Measurements from ENCODE around the gene ADA. TPM values are rescaled to one million over a fixed set of nuclear protein-coding genes. Genes with fewer than 3 reads are reported as not detected.

The ADA gene
- total and polyA plus RNA-seq, 2 of the 4 experiments (the other 2 are of a cell fraction), result 8.1 to 11.0 TPM

GRCh38 chr20:44570367-44570766, 81.1 kb downstream of the ADA start:
- no peak for DNase-seq
- Histone ChIP-seq H3K23ac (ENCODE audit: low read depth, low read length) (0 out of 2 replicates have a peak overlapping the region, but pooled peaks have one; percentile 38), H3K79me1 (ENCODE audit: low read depth in 1 of 2, low read length in 2 of 2) (peaks cover 4 to 33% of the 10 kb centered on the region in 2 experiments), H3K4me3 (ENCODE audit: insufficient read depth, low read depth, low read length) (no peak overlapping the region), H2BK20ac (ENCODE audit: low read depth, low read length) (peak overlapping the region; percentile 14; the same call in 1 of the 2 replicates), H4K8ac (ENCODE audit: low read depth in 2 of 2, low read length in 2 of 2) (no peak overlapping the region), H4K20me1 (ENCODE audit: insufficient read depth, low read length) (0 out of 2 replicates have a peak, but pooled peaks cover 5% of the 10 kb centered on the region), H2BK120ac (ENCODE audit: low read depth, low read length) (peak overlapping the region; percentile 71; the same call in 1 of the 2 replicates), H3K36me3 (ENCODE audit: control insufficient read depth, insufficient read depth, low read length) (no peaks in the 10 kb centered on the region), H3K56ac (ENCODE audit: extremely low read depth, insufficient read depth, low read length) (no peak overlapping the region), H4K91ac (ENCODE audit: insufficient read depth, low read depth, low read length) (peak overlapping the region; percentile 25; the same call in 1 of the 2 replicates), H3K9me1 (ENCODE audit: insufficient read depth, low read length) (peaks cover 11% of the 10 kb centered on the region; the same call in 1 of the 2 replicates), H3K9me3 (ENCODE audit: control insufficient read depth, insufficient read depth, low read length) (no peaks in the 10 kb centered on the region), H2BK5ac (ENCODE audit: low read depth, low read length, poor library complexity, severe bottlenecking) (peak overlapping the region; percentile 37), H3K27ac (ENCODE audit: insufficient read depth, low read length) (no peak overlapping the region), H2BK15ac (ENCODE audit: low read depth, low read length) (peak overlapping the region; percentile 40; the same call in 1 of the 3 replicates), H3K4ac (ENCODE audit: low read depth, low read length) (peak overlapping the region; percentile 60), H2AK5ac (ENCODE audit: low read depth, low read length) (peak overlapping the region; percentile 18; the same call in 1 of the 2 replicates), H3K4me2 (ENCODE audit: low read depth, low read length) (no peak overlapping the region), H2AFZ (replicated peaks; ENCODE audit: low read length, poor library complexity) (no peak overlapping the region), H2AK9ac (replicated peaks; ENCODE audit: low read depth, low read length, poor library complexity) (no peak overlapping the region), H3K18ac (ENCODE audit: low read depth, low read length) (no peak overlapping the region; the same call in 1 of the 2 replicates), H3K27me3 (ENCODE audit: control insufficient read depth, insufficient read depth, low read length) (no peaks in the 10 kb centered on the region), H3K4me1 (ENCODE audit: control insufficient read depth, insufficient read depth, low read length) (peaks cover 10% of the 10 kb centered on the region), H4K5ac (ENCODE audit: low read depth, low read length) (no peak overlapping the region; the same call in 1 of the 2 replicates), H3K14ac (replicated peaks; ENCODE audit: low read depth, low read length) (peak overlapping the region; percentile 44; the same call in 1 of the 2 replicates), H3K9ac (ENCODE audit: low read depth, low read length) (no peak overlapping the region)
- BruUV-seq (replicated peaks), result no TSS peak
- dilution Hi-C loops (cut with HindIII; ENCODE audit: low sequenced_read_pairs, unreplicated experiment), result no loop called here
- in situ Hi-C loops (cut with MboI; ENCODE audit: low sequenced_read_pairs), result no loop called here
- no peak for ATAC-seq (ENCODE audit: low read depth)
- TF ChIP-seq POLR2A (IDR thresholded peaks at IDR 0.05; ENCODE audit: low read depth, low read length), result no peak
- TF ChIP-seq RCOR1 (IDR thresholded peaks at IDR 0.05; ENCODE audit: insufficient replicate concordance, low read length), result no peak
- no peak for TF ChIP-seq USF2 (IDR thresholded peaks at IDR 0.05; ENCODE audit: low read depth, low read length)
- TF ChIP-seq MAFK (IDR thresholded peaks at IDR 0.05; ENCODE audit: low read depth, low read length), result no peak
- no CpG with 5 or more reads among the region's 1 CpG for WGBS, 2 experiments (ENCODE audit: extremely low coverage in 2 of 2, insufficient read length in 1 of 2)
- ChIA-PET CTCF (no interaction called here), POLR2A (ENCODE audit: unreplicated experiment) (no interaction called here)
- intact Hi-C loops (cut with micrococcal nuclease), result loop anchor here (5.0 kb wide), 1 partner anchor 38 kb away; no protein-coding TSS in a partner anchor

Other genes starting within 250 kb of the ADA start
- 8.2 and 11.9 TPM in 2 replicates for gene TTPAL, start 175.8 kb downstream of the ADA start, total RNA-seq (2012; rRNA removed)
- 18.1 and 18.8 TPM in 2 replicates for gene TTPAL, start 175.8 kb downstream of the ADA start, polyA plus RNA-seq (2012; rRNA removed)
- 88.3 and 101 TPM in 2 replicates for gene SERINC3, start 129.6 kb downstream of the ADA start, total RNA-seq (2012; rRNA removed)
- 132 TPM in 2 replicates for gene SERINC3, start 129.6 kb downstream of the ADA start, polyA plus RNA-seq (2012; rRNA removed)
- 69.4 and 78.3 TPM in 2 replicates for gene PKIG, start 69.1 kb downstream of the ADA start, total RNA-seq (2012; rRNA removed)
- gene PKIG, start 69.1 kb downstream of the ADA start, polyA plus RNA-seq (2012; rRNA removed), result 89.6 and 91.2 TPM in 2 replicates
- not detected in 2 replicates for gene CCN5, start 63.7 kb upstream of the ADA start, total RNA-seq (2012; rRNA removed)
- gene CCN5, start 63.7 kb upstream of the ADA start, polyA plus RNA-seq (2012; rRNA removed), result not detected in 2 replicates
- not detected in 2 replicates for gene KCNK15, start 94.2 kb upstream of the ADA start, total RNA-seq (2012; rRNA removed)
- gene KCNK15, start 94.2 kb upstream of the ADA start, polyA plus RNA-seq (2012; rRNA removed), result not detected in 2 replicates
- gene RIMS4, start 158.8 kb upstream of the ADA start, total RNA-seq (2012; rRNA removed), result not detected in 2 replicates
- gene RIMS4, start 158.8 kb upstream of the ADA start, polyA plus RNA-seq (2012; rRNA removed), result not detected in 2 replicates
- gene YWHAB, start 234.0 kb upstream of the ADA start, total RNA-seq (2012; rRNA removed), result 78.0 and 120 TPM in 2 replicates
- gene YWHAB, start 234.0 kb upstream of the ADA start, polyA plus RNA-seq (2012; rRNA removed), result 94.7 and 102 TPM in 2 replicates